GM21529 (cell line): ENCODE measurements around the gene ST6GAL1.

Experiments
- ATAC-seq: cut with Tn5 transposase; IDR thresholded peaks from one replicate; pipeline ENCODE4 v1.9.1; 2021; ENCODE audit not compliant: unreplicated experiment

ST6GAL1 gene

DNA sequence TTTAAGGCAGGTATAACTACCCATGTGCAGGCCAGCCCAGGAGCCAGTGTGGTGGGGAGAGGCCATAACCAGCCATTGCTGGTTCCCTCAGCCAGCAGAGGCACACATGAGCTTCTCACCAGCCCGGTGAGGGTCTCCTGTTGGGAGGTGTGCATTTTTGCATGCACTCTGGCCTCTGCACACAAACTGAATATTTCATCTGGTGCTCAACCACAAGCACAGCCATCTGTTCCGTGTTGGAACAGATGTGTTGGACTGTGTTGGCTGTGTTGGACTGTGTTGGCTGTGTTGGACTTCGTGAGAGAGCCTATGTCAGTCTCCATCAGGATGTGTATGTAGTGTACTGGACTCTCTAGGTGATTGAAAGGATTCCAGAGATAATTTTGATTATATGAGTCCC lies 141.8 kb downstream of the ST6GAL1 start:
- no peak for ATAC-seq

DNA sequence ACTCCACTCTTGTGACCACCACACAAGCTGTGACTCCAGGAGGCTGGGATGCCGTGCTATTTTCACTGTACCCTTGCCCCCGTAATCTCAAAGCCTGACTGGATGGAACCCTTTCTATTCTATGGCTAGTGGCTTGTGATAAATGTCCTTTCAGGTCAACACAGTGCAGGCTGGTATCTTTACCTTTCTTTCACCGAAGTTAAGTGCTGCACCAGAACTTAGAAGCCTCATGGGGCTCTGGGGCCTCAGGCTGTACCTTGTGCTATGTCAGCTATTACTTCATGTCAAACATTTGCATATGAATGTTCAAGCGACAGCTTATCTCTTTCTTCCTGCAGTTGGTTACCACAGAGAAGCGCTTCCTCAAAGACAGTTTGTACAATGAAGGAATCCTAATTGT lies 142.2 kb downstream of the ST6GAL1 start:
- ATAC-seq, result no peak

DNA sequence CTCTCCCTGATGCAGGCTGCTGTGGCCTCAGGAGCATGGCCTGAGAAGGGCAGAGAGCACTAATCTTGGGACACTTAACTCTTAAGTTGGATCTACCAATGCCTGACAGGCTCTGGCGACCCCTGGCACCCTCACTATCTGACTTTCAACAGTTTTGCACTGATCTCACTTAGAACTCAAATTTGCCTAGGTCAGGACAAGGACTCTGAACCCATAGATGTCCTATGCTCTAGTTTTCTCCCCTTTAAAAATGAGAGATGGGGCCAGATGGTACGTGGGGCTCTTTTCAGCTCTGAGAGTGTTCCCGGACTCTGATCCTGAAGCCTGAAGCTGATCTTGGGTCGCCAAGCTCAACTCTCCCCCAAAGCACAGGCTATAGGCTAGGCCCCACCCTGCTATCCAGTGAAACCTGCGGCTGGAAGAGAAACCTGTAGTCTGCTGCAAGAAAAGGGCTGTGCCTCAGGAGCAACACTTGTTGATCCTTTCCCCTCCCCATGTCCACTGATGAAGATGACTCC lies 143.3 kb downstream of the ST6GAL1 start:
- no peak for ATAC-seq

DNA sequence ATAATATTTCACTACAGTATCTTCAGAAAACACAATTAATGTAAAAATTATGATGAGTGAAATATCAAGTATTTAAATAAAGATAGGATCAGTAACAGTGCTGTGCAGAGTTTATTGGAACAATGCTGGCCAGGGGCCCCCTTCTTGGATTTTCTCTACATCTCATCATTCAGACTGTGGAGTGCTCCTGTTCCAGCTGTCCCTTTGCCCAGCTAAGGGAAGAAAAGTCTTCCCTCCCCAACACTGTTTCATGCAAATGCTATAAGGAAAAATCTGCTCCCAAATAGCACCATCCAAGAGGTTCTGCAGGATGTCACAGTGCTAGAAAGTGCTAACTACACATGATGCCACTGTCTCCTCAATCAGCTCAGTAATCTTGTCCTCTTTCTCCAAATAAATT lies 144.5 kb downstream of the ST6GAL1 start:
- ATAC-seq, result no peak

DNA sequence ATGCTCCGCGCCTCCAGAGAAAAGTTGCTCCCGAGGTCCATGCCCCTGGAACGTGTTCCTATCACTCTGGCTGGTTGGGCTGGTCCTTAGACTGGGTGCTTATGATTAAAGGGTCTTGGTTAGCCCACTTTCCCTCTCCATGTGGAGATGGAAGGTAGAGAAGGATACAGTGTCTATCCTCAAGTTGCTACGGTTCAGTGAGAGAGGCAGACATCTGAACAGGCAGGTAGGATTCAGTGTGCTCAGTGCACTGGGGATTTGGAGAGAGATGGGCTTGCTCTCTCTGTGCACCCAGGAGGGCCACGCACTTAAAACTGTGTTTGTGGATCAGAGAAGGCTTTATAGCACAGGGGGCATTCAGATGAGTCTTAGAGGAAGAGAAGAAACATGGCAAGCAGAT lies 146.0 kb downstream of the ST6GAL1 start:
- no peak for ATAC-seq

DNA sequence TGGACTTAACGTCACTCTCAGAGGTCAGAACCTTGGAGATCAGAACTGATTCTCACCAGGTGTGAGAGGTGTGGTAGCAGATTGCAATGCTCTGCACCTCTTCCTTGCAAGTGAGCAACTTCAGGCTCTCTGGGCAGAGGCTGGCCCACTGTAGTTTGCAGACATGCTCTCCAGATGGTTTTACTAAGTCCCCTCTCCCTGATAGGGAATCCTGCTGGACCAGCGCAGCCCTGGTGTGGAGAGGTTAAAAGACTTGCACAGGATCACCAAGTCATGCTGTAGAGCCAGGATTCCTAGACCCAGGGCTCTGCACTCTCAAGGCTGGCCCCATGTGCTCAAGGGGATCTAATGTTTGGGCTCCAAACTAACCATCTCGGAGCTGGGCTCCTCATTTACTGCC lies 146.8 kb downstream of the ST6GAL1 start:
- no peak for ATAC-seq

DNA sequence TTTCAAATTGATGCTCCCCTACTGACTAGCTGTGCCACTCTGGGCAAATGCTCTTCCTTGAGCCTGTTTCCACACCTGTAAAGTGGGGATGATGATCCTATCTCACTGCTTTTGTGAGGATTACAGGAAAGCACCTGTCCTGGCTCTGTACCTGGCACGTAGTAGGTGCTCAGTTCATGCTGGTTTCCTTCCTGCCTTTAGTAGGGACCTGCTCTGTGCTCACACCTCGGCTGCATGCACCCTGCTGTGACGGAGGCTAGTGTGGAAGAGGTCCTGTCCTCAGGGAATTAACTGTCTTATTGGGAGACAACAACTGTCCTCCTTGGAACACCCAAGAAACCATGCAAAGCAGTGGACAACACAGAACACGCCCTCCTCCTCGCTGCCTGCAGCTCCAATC lies 147.2 kb downstream of the ST6GAL1 start:
- ATAC-seq, result no peak

DNA sequence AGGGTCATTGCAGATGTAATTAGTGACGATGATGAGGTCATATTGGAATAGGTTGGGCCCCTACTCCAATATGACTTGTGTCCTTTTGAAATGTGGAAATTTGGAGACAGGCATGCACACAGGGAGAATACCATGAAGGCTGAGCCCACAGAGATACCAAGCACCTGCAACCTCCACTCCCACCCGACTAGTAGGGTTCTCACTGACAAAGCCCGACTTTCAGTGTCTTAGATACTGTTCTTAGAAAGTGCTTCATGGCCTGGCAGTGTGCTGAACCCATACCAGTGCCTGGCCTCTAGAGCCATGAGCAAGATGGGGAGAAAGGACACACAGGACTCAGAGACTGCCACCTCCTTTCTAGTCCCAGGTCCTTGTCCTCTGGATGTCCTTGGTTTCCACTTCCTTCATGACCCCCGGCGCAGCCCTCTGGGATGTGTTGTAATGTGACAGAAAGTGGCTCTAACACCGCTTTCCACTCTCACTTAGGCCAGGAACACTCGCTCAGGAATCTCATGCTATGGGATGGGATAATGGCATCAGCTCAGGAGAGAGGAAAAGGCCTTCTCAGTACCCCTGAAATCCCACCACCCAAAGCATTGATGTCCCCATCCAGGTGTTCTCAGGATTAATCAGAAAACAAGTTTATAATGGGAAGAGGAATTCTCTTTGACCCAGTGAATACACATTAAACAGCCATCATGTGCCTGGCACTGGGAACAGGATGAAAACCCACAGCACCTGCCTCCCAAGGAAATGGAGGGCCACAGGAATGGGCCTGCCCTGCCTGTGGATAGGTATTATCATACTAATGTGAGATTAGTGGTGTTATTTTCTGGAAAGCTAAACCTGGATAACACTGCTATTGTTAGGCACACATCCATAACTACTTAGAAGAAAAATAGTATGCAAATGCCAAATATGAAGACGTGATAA lies 149.0 kb downstream of the ST6GAL1 start:
- no peak for ATAC-seq

DNA sequence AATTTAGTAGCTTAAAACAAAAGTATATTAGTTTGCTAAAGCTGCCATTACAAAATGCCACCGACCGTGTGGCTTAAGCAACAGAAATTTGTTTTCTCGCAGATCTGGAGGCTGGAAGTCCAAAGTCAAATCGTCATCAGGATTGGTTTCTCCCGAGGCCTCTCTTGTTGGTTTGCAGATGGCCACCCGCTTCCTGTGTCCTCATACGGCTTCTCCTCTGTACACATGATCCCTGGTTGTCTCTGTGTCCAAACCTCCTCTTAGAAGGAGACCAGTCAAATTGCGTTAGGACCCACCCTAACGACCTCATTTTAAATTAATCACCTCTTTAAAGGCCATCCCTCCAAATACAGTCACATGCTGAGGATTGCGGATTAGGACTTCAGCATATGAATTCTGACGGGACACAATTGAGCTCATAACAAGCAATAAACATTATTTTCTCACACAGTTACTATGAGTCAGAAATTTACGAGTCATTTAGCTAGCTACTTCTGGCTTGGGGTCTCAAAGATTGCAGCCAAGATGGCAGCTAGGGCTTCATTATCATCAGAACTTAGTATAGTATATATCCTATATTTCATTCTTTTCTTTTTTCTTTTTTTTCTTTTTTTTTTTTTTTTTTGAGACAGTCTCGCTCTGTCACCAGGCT lies 150.6 kb downstream of the ST6GAL1 start:
- no peak for ATAC-seq

DNA sequence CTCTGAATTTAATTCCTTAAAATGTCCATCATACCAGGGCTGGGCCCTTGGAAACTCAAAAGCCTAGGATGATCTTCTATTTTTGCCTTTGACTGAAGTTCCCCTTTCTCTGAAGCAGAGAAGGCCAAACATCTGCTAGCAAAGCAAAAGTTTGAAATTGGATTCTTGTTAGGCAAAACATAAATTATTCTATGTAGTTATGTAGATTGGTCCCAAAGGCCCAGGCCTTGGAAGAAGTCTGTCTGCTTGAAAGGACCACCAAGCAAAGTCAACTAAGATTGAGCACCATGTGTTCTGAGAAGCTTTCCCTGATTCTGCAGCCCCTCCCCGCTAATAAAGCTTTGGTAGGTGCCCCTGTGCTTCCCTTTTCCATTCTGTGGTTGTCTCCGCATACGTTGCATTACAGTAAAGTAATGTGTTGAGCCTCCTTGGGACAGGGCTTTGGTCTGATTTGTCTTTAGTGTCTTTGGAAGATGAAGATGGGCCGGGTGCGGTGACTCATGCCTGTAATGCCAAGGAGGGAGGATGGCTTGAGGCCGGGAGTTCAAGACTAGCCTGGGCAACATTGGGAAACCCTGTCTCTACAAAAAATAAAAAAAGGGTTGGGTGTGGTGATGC lies 152.5 kb downstream of the ST6GAL1 start:
- no peak for ATAC-seq

DNA sequence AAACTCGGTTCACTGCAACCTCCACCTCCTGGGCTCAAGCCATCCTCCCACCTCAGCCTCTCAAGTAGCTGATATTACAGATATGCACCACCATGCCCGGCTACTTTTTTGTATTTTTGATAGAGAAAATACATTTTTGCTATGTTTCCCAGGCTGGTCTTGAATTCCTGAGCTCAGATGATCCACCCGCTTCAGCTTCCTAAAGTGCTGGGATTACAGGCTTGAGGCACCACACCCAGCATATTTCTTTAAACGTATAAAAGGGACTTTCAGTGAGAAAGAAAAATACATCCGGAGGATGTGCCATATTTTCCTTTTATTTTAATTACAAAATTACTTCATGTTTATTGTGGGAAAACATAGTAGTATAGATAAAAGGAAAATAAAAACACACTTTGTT lies 153.8 kb downstream of the ST6GAL1 start:
- ATAC-seq, result no peak

DNA sequence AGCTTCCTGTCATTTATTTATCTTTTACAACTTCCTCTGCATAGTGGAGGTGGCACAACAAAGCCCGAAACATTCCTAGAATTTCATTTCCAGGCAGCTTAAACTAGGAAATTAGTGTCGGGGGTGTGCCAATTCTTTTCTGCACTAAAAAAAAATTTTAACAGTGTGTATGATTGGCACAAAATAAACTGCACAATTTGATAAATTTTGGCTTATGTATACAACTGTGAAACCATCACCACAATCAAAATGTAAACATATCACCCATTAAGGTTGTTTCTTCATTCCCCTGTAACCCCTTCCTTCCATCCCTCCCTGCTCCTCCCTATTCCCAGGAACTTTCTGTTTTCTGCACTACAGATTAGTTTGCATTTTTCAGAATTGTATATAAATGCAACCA lies 154.3 kb downstream of the ST6GAL1 start:
- no peak for ATAC-seq

DNA sequence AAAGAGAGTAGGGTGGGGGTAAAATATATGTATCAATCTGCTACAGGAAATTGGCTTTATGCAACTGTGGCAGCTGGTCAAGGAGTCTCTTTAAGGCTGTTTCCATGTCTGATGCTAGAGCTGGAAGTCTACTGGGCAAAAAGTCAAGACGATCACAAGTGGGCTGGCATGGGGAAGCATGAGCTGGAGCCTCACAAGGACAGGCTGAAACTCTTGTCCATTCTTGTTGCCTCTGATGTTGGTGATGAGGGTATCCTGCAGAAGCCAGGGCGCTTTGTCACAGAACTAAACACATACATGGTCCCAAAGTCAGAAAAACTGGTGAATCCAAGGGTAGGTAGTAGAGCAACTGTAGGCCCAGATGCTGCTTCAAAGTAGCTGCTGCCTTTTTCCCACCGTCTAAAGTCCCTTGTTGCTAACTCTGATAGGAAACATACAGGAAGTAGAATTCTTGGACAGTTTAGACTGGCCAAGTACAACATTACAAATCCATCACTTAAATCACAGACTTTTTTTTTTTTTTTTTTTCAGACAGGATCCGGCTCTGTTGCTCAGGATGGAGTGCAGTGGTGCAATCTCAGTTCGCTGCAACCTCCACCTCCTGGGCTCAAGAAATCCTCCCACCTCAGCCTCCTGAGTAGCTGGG lies 154.8 kb downstream of the ST6GAL1 start:
- ATAC-seq, result no peak

DNA sequence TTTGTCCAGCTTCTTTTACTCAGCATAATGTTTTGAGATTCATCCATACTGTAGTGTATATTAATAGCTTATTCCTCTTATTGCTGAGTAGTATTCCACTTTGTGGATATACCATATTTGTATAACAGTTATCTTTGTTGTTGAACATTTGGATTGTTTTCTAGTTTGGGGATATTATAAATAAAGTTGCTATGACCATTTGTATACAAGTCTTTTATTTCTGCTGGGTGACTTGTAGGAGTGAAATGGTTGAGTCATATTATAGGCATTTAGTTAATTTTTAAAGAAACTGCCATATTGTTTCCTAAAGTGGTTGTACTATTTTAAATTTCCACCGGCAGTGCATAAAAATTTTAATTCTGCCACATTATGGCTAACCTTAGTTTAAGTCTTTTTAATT lies 155.6 kb downstream of the ST6GAL1 start:
- no peak for ATAC-seq

DNA sequence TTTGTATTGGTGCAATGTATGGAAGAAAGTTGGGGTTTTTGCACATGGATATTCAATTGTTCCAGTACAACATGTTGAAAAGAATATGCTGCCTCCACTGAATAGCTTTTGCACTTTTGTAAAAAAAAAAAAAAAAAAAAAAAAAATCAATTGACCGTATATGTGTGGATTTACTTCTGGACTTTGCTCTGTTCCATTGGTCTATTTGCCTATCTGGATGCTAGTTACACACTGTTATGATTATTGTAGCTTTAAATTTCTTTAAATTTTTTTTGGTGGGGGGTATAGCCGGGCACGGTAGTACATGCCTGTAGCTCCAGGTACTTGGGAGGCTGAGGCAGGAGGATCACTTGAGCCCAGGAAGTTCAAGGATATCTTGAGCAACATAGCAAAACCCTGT lies 156.5 kb downstream of the ST6GAL1 start:
- ATAC-seq, result no peak

DNA sequence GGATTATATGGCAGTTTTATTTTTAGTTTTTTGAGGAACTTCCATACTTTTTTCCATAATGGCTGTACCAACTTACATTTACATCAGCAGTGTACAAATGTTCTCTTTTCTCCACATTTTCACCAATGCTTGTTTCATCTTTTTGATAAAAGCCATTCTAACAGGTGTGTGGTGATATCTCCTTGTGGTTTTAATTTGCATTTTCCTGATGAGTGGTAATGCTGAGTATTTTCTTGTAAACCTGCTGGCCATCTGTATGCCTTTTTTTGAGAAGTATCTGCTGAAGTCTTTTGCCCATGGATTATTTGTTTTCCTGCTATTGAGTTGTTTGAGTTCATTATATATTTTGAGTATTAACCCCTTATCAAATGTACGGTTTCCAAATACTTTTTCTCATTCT lies 158.4 kb downstream of the ST6GAL1 start:
- ATAC-seq, result no peak

DNA sequence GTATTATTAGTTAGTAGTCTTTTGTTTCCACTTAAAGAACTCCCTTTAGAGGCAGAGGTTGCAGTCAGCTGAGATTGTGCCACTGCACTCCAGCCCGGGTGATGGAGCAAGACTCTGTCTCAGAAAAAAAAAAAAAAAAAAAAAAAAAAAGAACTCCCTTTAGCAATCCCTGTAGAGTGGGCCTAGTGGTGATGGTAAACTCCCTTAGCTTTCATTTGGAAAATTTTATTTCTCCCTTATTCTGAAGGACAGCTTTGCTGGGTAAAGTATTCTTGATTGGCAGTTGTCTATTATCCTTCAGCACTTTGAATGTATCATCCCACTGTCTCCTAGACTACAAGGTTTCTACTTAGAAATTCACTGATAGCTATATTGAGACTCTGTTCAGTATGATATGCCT lies 163.0 kb downstream of the ST6GAL1 start:
- ATAC-seq, result no peak

DNA sequence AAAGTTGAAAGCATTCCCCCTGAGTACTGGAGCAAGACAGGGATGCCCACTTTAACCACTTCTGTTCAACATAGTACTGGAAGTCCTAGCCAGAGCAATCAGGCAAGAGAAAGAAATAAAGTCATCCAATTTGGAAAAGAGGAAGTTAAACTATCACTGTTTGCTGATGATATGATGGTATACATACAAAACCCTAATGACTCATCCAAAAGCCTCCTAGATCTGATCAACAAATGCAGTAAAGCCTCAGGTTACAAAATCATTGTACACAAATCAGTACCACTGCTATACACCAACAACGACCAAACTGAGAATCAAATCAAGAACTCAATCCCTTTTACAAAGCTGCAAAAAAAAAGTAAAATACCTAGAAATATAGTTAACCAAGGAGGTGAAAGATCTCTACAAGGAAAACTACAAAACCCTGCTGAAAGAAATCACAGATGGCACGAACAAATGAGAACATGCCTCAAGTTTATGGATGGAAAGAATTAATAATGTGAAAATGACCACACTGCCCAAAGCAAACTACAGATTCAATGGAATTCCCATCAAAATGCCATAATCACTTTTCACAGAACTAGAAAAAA lies 168.7 kb downstream of the ST6GAL1 start:
- ATAC-seq, result no peak

DNA sequence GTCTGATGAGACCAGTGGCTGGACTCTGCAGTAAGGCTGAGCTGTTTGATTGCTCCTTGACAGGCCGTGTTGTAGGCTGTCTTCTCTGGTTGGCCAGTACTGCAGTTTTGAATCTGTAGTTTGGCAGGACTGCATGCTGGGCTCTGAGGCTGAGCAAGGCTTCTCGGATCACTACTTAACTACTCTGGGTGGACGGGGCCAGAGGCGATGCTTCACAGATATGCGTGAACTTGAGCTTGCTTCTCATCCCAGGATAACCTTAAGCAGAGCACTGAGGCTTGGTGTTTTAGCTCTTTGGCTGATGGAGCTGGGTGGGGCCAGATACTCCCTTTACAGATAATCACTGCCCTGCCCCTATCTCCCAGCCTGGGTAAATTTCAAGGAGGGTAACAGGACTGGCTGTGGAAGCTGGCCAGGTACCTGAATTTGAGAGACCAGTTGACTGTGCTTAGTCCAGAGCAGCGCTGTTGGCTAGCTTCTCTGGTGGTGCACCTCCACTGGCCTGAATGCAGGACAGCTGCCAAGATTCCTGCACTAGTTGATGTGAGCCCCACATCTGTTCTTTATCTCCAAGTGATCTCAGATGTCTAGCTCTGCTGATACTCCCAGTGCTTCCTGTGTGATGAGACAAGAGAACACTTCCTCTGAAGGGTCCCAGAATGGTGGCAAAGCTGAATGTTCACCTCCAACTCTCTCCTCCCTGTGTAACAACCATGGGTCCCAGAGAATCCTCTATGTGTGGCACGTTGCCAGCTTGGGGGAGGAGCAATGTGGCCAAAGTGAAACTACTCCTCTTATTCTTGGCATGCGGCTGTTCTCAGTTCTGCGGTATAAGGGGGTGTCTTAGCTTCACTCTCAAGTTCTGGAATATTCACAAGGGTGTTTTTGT lies 171.1 kb downstream of the ST6GAL1 start:
- peak; percentile 57 for ATAC-seq

DNA sequence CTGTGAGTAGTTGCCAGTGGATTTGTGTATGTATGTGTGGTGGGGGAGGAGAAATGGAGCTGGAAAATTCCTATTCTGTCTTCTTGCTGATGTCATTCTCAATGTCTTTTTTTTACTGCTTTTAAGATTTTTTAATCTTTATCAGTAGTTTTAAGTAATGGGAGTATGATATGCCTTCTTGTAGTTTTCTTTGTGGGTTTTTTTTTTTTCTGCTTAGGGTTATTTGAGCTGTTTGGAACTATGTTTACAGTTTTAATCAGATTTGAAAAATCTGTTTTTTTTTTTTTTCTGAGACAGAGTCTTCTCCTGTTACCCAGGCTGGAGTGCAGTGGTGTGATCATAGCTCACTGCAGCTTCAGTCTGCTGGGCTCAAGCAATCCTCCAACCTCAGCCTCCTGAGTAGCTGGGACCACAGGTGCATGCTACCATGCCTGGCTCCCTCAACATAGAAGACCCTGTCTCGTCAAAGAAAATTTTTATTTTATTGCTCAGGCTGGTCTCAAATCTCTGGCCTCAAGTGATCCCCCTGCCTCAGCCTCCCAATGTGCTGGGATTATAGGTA lies 171.8 kb downstream of the ST6GAL1 start:
- no peak for ATAC-seq
